Pancreas (tissue), 10 donors: ENCODE results near the gene GPR161. TPM values are rescaled to one million over a fixed set of nuclear protein-coding genes. Genes with fewer than 3 reads are reported as not detected.
A peak's percentile ranks its signal among the peaks of the same experiment; 100 is the strongest.
"Not testable (repeated sequence)": the region's sequence is repeated elsewhere in the genome, so short reads cannot be mapped to it uniquely, and the experiment has no call there.

Experiments used
- ATAC-seq, 4 donors: fragments of 200-7000 bp; cut with Tn5 transposase; one replicate each; pipeline versions ENCODE4 v1.8.0 to v1.9.1; 2020; ENCODE audit warnings: mild to moderate bottlenecking in 4 of 4, moderate library complexity in 4 of 4
- DNase-seq, 6 donors: peaks; one replicate each; pipeline ENCODE4 v3.0.0-alpha.2; 2020
- FAIRE-seq: peaks from 2 replicates; lab custom pipeline; 2012; peaks lifted over from hg19 to GRCh38; lab: Jason Lieb, UNC
- H3K27ac ChIP-seq, 4 donors: fragments of 200-600 bp; sonication (generic); 1 replicate in 3 of 4; 2 replicates in 1 of 4; pipeline versions ENCODE4 v1.5.0 to v1.8.0; 2020
- H3K27me3 ChIP-seq, 4 donors: fragments of 200-600 bp; one replicate each; pipeline ENCODE4 v1.8.0; 2021
- H3K36me3 ChIP-seq, 3 donors: fragments of 200-600 bp; sonication (generic) in 1 of 3; one replicate each; pipeline versions ENCODE4 v1.5.0 to v1.8.0; 2020 to 2021
- H3K4me1 ChIP-seq, 3 donors: fragments of 200-600 bp; one replicate each; pipeline ENCODE4 v1.8.0; 2021
- H3K4me3 ChIP-seq, 4 donors: fragments of 200-600 bp; sonication (generic) in 2 of 4; one replicate each; pipeline versions ENCODE4 v1.5.0 to v1.8.0; 2020 to 2021
- H3K9me3 ChIP-seq, 4 donors: fragments of 200-600 bp; one replicate each; pipeline ENCODE4 v1.8.0; 2021
- WGBS, 2 donors: extraction: QIAGEN DNeasy Blood & Tissue Kit; methylation state at CpG; one replicate each; pipeline ENCODE4 v1.1.7; 2013; 5-methylcytosine and 5-hydroxymethylcytosine counted together
- intact Hi-C, 3 donors: fragments of 100-400 bp; cut with DNase I; formaldehyde crosslinking; loops; one replicate each; pipeline versions ENCODE4 v1.11.1 to v1.14.2; 2022
- polyA plus RNA-seq, 2 donors: library from polyadenylated mRNA; stranded (reverse); fragments of 200-250 nt; gene quantifications; one replicate each; pipeline ENCODE4 v1.2.3, GENCODE V29; 2013
- total RNA-seq, 6 donors: library from RNA; stranded (reverse); fragmentation: NEBNext Ultra II Directional in 4 of 6; extraction: Animal tissue kit (Norgen Biotek cat#: 25700) in 4 of 6; gene quantifications; one replicate each; pipeline versions ENCODE4 v1.2.1 to v1.2.4, GENCODE V29; 2021 to 2023
- TF ChIP-seq, protein P1 (sequence below), 4 donors: fragments of 200-600 bp; sonication (generic) in 3 of 4; IDR thresholded peaks; one replicate each; pipeline versions ENCODE4 v1.5.0 to v1.8.0; 2021; ENCODE audit warnings: antibody characterized with exemption in 4 of 4
- donor health status: healthy with polysubstance abuse.
- donor health status: DM: no; HTN: no; CAD: no; lungs with moderate emphysema.
- donor health status: DM: no; HTN: no; CAD: no.
- donor health status: control.
- donor health status: control.
- donor health status: Bipolar disorder and iron deficiency.
- donor health status: DM: yes; HTN: yes; CAD: no.
- donor health status: DM: no; HTN: no; CAD: no.
- donor health status: DM: no; HTN: no; CAD: no.
- donor health status: DM: yes; HTN: yes; CAD: no.

Gene GPR161
- total and polyA plus RNA-seq, 8 donors, result 2.5 to 9.7 (median 9.0) TPM

DNA sequence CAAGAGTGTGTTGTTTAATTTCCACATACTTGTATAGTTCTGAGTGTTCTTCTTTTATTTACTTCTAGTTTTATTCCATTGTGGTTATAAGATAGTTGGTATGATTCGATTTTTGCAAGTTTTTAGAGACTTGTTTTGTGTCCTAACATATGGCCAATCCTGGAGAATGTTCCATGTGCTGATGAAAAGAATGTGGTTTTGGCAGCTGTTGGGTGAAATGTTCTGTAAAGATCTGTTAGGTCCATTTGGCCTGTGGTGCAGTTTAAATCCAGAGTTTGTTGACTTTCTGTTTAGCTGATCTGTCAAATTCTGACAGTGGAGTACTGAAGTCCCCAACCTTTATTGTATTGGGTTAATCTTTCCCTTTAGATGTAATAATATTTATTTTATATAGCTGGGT, 22.5 kb upstream of the GPR161 start:
- H3K27ac ChIP-seq, result no peak overlapping the region
- no peaks in the 10 kb centered on the region for H3K4me1 ChIP-seq
- no peak overlapping the region for H3K4me3 ChIP-seq
- WGBS, 2 donors, result 33 to 57% methylated on average over 1 of the region's 1 CpG
- H3K27me3 ChIP-seq, result no peaks in the 10 kb centered on the region
- intact Hi-C loops, result no loop called here
- no peaks in the 10 kb centered on the region for H3K9me3 ChIP-seq
- ATAC-seq (no peak), DNase-seq (no peak), FAIRE-seq (no peak)
- TF ChIP-seq, protein P1, sequence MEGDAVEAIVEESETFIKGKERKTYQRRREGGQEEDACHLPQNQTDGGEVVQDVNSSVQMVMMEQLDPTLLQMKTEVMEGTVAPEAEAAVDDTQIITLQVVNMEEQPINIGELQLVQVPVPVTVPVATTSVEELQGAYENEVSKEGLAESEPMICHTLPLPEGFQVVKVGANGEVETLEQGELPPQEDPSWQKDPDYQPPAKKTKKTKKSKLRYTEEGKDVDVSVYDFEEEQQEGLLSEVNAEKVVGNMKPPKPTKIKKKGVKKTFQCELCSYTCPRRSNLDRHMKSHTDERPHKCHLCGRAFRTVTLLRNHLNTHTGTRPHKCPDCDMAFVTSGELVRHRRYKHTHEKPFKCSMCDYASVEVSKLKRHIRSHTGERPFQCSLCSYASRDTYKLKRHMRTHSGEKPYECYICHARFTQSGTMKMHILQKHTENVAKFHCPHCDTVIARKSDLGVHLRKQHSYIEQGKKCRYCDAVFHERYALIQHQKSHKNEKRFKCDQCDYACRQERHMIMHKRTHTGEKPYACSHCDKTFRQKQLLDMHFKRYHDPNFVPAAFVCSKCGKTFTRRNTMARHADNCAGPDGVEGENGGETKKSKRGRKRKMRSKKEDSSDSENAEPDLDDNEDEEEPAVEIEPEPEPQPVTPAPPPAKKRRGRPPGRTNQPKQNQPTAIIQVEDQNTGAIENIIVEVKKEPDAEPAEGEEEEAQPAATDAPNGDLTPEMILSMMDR (IDR thresholded peaks at IDR 0.05), result no peak
- H3K36me3 ChIP-seq, result no peaks in the 10 kb centered on the region

- Histone ChIP-seq H3K4me3 (no peak overlapping the region), H3K36me3 (no peaks in the 10 kb centered on the region), H3K27me3 (no peaks in the 10 kb centered on the region), H3K27ac (no peak overlapping the region), H3K9me3 (no peaks in the 10 kb centered on the region), H3K4me1 (no peaks in the 10 kb centered on the region)
- TF ChIP-seq, protein P1 (IDR thresholded peaks at IDR 0.05), result no peak
- intact Hi-C loops, result no loop called here
- FAIRE-seq, result no peak
- no peak for DNase-seq
- ATAC-seq, result no peak
Measured at GRCh38 chr1:168157638-168158037, 20.9 kb upstream of the GPR161 start.

GRCh38 chr1:168155910-168156309, 19.2 kb upstream of the GPR161 start:
- Histone ChIP-seq H3K27me3 (no peaks in the 10 kb centered on the region), H3K4me3 (no peak overlapping the region), H3K9me3 (no peaks in the 10 kb centered on the region), H3K27ac (no peak overlapping the region), H3K36me3 (no peaks in the 10 kb centered on the region), H3K4me1 (no peaks in the 10 kb centered on the region)
- 48 to 81% methylated on average over 4 of the region's 4 CpGs for WGBS, 2 donors
- peak; percentile 20 for FAIRE-seq
- intact Hi-C loops, result no loop called here
- ATAC-seq, result no peak
- TF ChIP-seq, protein P1 (IDR thresholded peaks at IDR 0.05), result no peak
- no peak for DNase-seq

- DNase-seq, H3K36me3 ChIP-seq, H3K27ac ChIP-seq, H3K4me3 ChIP-seq, H3K9me3 ChIP-seq, H3K4me1 ChIP-seq, H3K27me3 ChIP-seq, intact Hi-C loops, ATAC-seq, FAIRE-seq: not testable (repeated sequence)
- 53 to 60% methylated on average over 4 of the region's 4 CpGs for WGBS, 2 donors
Measured at GRCh38 chr1:168154707-168155106, 18.0 kb upstream of the GPR161 start.

DNA sequence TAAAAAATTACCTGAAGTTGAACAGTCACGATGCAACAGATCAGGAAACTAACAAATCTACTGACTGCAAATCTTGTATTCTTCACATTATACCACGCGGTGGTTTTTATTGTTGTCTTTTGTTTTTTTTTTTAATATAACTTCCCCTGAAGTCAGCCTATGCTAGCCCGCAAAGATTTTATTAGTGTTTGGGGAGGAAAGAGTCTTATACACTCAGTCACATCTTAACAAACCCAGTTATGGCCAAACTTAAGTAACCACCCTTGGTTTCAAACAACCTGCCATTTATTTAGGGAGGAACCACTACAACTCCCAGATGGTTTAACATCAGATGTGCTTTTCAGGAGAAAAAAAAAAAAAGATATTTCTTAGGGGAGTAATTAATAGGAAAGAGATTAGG, 15.2 kb upstream of the GPR161 start:
- H3K9me3 ChIP-seq, result no peaks in the 10 kb centered on the region
- DNase-seq (no peak), ATAC-seq (no peak), FAIRE-seq (no peak)
- TF ChIP-seq, protein P1 (IDR thresholded peaks at IDR 0.05), result no peak
- H3K4me1 ChIP-seq, result no peaks in the 10 kb centered on the region
- H3K27ac ChIP-seq, result no peak overlapping the region
- H3K27me3 ChIP-seq, result no peaks in the 10 kb centered on the region
- WGBS, 2 donors, result 82 to 91% methylated on average over 4 of the region's 4 CpGs
- intact Hi-C loops, result no loop called here
- H3K36me3 ChIP-seq, result no peaks in the 10 kb centered on the region
- no peak overlapping the region for H3K4me3 ChIP-seq

DNA sequence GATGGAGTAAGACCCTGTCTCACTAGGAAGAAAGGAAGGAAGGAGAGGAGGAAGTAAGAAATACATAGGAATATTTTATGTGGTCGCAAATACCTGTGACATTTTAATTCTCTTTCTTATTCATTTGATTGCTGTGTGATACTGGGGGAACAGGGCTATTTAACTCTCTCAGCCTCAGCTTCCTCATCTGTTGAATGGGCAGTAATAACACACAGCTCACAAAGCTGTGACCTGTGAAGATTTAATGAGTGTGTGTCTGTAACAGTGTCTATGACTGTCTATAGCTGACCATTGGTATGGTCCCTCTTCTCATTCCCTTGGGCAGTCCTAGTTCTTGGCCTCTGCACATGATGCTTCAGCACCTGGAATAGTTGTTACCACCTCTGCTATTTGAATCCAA, 13.6 kb upstream of the GPR161 start:
- Histone ChIP-seq H3K27ac (no peak overlapping the region), H3K9me3 (no peaks in the 10 kb centered on the region), H3K27me3 (no peaks in the 10 kb centered on the region), H3K4me1 (no peaks in the 10 kb centered on the region), H3K36me3 (no peaks in the 10 kb centered on the region), H3K4me3 (no peak overlapping the region)
- 89 to 100% methylated on average over 1 of the region's 1 CpG for WGBS, 2 donors
- TF ChIP-seq, protein P1 (IDR thresholded peaks at IDR 0.05), result no peak
- no peak for ATAC-seq
- DNase-seq, result no peak
- intact Hi-C loops, result no loop called here
- no peak for FAIRE-seq
